Fibroblast of skin of left quadriceps (primary cell): Measurements from ENCODE around the gene CNTN5.
A peak's percentile ranks its signal among the peaks of the same experiment; 100 is the strongest.

Experiments used
- DNase-seq, 2 experiments: peaks; one replicate each; pipeline ENCODE4 v3.0.0-alpha.2; 2013; ENCODE audit warnings: low read depth in 2 of 2

CNTN5 gene

DNA sequence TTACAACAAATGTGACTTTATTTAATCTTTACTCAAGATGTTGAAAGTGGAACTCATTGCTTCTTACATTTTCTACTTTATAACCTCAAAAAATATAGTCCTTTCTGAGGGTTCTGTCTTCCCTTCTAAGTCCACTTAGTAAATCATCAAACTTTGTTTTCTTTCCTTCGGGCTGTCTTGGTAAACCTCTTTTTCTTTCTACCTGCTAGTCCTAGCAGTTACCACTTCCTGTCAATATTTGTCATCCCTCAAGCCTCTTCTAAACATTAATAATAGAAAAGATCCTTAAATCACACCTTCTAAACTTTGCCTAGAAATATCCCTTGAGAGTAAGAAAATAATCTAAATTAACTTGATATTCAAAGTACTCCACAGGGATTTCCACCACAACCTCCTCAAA lies 580.4 kb downstream of the CNTN5 start:
- no peak for DNase-seq

DNA sequence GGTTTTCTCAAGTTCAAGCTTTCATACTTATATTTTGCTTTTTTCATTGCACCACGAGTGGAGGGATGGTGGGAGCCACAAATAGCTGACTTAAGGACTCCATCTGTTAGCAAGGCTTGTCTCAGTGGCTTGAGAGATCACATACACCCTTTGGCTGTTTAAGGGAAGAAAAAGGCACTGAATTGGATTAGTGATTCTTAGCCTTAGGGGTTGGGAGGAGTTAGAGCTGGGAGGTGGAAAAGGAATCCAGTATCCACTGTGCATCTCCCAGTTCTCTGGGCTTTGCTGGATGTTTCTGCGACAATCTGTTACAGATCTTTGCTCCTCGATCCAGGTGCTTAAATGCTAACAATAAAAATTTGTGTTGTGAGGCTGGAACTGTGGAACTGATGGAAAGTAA lies 593.6 kb downstream of the CNTN5 start:
- no peak for DNase-seq

DNA sequence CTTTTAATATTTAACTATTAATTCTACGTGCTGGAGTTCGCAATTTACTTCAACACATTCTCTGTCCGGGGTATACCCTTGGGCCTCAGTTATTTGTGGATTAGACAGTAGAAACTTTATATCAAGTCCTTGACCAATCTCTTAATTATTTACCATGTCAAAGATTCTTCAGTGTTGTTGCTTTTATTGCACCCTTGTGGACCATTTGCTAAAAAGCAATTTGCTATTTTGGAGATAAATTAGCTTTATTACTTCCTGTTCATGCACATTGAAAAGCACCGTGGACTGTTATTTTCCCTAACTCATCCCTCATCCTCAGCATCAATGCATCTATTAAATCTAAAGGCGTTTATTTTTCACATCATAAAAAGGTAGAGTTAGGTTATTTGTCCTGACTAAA lies 609.9 kb downstream of the CNTN5 start:
- DNase-seq = no peak

DNA sequence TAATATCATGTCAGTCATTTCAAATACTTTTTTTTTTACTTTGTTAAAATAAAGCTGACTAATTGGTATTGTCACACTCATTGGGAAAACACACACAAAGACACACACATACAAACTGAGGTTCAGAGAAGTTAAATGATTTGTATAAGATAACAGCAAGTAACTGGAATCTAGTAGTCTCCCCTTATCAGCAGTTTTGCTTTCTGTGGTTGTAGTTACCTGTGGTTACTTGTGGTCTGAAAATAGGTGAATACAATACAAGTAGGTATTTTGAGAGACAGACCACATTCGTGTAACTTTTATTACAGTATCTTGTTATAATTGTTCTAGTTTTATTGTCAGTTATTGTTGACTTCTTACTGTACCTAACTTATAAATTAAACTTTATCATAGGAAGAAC lies 610.9 kb downstream of the CNTN5 start:
- no peak for DNase-seq

DNA sequence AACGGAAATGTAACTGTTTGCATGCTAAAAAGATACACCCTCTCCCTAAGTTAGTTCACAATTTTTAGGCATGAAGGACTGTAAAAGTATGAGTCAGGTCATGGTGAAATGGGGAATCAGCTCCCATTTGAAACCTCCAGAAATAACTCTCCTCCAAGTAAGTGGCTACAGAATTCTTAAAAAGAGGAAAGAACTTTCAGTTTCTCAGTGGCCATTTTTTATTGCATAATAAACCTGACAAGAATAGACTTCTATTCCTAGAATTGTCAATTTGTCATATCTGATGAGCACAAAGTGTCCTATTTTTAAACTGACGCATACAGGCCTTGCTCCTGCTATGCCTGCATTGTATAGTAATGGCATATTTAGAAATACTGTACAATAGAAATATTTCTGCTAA lies 612.2 kb downstream of the CNTN5 start:
- no peak for DNase-seq

DNA sequence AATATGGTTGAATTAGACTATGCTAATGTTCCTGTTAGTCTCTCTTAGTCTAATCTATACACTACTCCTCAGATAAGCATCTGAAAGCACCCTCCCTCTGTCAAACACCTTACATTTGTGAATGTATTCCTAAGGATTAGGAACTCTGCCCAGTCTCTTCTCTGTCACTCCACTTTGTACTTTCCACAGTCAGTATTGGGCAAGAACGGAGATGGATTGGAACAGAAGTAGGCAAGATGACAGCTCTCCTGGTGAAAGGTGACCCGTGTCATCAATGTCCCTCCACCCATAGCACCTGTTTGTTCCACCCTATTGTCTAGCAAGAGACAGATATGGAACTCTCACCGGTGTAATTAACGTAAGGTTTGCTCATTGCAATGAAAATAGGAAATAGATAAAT lies 613.8 kb downstream of the CNTN5 start:
- DNase-seq = no peak

DNA sequence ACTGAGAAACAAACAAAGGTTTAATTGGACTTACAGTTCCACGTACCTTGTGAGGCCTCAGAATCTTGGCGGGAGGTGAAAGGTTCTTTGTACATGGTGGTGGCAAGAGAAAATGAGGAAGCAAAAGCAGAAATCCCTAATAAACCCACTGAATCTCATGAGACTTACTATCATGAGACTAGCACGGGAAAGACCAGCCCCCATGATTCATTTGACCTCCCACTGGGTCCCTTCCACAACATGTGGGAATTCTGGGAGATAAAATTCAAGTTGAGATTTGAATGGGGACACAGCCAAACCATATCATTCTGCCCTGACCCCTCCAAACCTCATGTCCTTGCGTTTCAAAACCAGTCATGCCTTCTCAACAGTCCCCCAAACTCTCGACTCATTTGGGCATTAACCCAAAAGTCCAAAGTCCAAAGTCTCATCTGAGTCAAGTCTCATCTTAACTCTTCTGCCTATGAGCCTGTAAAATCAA lies 617.4 kb downstream of the CNTN5 start:
- DNase-seq = no peak

DNA sequence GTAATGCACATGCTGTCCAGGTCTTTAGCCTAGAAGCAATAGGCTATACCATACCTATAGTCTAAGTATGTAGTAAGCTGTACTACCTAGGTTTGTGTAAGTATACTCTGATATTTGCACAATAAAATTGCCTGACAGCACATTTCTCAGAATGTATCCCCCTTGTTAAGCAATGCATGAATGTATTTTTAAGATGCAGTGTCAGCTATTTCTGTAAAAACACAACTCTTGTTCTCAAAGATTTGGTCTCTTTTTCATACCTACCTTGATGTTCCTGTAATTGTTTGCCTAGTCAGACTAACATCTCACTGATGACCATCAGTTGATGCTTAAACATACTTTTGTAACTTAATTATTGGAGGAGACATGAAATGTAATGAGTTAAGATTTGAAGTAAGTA lies 619.9 kb downstream of the CNTN5 start:
- no peak for DNase-seq

DNA sequence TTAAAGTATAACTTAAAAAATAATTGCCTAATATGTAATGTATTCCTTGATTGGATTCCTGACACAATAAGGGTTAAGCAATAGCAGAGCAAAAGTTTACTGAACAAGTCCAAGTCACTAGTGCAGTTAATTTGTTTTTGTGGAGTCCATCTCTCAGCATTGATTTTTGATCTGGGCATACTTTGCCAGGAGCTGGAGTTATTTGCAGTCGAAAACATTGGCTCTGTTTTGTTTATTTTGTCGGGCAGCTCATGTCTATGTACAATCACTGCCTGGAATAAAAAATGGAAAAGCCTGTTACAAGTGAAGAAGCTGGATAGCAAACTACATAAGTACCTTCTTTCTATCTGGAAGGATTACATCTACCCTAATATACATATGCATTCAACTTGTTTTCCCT lies 625.2 kb downstream of the CNTN5 start:
- DNase-seq = no peak

DNA sequence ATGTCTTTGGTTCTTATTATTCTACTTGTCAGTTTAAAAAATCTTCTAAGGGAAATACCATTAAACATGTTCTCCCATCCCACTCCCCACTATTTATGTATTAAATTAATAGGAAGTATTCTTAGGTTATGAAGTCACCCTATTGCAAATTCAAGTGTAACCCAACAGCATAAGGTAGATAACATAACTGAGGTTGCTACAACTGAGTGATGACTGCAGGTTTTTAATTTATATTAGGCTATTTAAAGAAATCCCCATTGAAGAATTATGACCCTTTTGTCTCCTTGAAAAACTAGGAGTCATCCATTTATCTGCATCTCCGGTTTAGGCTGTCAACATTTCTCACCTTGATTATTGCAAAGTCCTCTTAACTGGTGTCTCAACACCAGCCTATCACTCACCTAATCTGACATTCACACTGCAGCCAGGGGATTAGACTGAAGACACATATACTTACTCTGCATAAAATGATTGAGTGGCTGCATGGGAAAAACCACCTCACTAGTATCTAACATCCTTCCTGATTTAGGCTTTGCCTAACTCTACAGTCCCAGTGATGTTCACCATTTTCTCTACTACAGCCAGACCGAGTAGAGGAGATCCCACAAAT lies 649.4 kb downstream of the CNTN5 start:
- DNase-seq = no peak

DNA sequence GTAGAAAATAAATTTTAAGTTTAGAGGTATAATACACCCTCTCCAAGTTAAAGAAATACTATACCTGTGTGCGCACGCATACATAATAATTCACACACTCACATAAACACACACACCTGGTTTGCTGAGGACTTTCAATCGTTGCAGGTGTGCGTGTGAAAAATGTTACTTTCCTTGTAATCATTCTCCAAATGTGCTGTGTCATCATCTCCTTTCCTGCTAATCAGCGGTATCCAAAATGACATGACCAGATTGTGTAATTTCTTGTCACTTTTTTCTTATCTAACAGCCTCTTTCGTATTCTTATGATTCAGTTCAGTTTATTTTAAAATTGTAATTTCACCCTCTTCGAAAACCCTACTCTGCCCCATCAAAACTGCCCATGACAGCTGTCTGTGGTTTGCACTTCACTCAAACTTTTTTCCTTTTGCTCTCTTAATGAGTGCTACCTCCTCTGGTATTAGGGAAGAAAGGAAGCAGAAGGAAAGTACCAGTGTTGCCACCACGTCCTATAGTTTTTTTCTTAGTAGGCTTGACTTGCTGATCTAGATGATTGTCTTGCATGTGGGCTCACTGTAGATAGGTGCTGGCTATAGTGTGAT lies 651.2 kb downstream of the CNTN5 start:
- DNase-seq = no peak

DNA sequence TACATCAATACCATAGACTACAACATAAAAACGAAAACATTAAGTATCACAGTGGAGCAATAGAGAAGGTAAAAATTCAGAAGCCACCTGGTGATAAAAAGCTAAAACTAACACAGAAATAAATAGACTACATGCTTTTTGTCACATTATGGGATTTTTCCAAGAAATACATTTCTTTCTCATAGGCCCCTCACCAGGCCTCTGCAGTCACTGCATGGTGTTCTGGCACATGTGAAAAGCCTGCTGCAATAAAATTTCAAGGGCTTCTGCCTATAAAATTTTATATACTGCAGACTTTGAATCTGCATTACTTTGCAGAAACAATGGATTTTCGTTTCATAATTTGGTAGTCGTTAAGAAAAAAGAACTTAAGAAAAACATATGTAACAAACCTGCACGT lies 655.5 kb downstream of the CNTN5 start:
- no peak for DNase-seq

DNA sequence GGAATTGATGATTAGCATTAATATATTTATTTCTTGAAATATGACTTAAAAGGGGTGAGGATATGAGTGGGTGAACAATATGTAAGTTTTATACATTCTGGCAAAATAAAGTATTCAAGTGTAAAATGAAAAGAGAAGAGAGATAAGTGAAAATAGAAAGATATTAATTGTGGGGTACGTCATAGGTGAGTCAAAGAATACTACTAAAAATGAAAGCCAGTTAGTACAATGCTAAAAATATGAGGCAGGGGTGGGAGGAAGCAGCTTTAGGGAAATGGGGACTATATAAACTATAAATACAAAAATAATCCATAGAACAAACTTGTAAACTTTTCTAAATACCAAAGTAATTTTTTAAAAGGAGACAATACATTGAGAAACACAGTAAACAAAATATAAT lies 661.4 kb downstream of the CNTN5 start:
- no peak for DNase-seq

DNA sequence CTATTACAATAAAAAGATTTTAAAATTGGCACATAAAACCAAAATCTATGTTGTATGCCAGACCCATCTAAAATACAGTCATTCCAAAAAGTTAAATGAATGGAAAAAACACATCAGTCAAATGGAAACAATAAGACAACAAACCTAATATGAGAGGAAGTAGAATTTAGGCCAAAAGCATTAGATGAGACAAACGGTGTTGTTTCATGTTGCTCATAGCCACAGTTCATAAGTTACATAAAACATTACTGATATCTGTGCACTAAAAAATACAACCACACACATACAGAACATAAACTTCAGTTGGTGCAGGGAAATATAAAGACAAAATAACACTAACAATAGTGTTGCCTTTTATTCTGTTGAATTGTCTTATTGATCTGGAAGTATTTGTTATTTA lies 661.9 kb downstream of the CNTN5 start:
- DNase-seq = no peak

DNA sequence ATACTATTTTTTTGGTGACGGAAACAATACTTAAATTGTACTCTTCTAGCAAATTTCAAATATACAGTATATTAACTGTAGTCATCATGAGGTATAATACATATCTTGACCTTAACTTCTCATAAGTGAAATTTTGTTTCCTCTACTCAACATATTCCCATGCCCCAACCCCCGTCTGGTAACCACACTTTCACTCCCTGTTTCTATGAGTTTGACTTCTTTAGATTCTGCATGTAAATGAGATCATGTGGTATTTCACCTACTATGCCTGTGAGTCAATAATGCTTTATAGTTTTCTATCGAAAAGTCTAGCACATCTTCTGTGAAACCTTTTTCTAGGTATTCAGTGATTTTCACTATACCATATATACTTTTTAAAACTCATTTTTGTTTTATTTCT lies 663.2 kb downstream of the CNTN5 start:
- no peak for DNase-seq

DNA sequence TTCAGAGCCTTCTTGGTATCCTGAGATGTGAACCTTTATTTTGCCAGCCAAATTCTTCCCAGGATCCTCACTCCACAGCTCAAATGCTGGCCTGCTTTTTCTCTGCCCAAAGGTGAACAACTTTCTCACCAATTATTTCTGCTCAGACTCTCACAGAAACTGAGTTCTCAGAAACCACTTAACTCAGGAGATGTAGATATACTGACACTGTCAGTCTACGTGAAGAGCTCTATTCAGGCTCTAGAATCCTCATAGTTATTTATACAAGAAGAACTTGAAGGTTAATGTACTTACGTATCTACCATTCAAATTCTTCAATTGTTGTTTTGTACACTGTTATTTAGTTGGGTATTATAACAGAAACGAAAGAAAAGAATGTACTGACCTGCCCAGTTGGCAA lies 666.1 kb downstream of the CNTN5 start:
- no peak for DNase-seq

DNA sequence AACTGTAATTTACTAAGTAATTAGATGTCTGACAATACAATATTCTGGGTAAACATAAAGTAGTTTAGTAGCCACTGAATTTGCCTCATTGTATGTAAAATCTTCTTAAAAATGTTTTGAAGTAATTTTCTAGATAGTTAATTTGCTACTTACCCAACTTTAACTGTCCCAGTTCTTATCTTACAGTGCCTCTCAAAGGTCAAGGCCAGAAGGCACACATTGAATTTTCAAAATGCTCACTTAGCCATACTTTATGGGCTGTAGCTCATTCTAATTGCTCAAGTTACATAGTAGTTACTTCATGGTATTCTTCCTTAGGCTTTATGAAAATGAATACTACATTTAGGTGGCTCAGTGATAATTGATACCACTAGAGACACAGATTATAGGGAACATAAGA lies 666.6 kb downstream of the CNTN5 start:
- no peak for DNase-seq

DNA sequence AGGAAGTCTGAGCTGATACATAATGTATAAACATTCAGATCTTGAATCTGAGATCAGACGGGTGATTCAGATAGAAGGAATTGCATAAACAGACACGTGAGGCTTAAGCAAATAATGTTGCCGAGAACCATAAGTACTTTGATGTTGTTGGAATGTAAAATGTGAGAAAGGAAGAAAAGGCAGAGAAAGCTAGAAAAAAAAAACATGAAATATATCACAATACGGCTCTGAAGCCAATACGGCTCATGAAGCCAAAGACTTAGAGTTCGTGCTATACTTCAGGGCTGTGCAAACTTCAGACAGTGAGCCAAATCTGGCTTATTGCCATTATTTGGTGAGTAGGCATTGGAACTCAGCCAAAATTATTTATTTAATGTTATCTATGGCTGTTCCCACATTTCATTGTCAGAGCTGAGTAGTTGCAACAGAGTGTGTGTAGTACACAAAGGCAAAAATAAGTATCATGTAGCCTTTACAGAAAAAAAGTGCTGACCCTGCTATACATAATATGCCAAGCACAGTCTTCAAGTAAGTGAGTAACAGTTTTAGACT lies 673.3 kb downstream of the CNTN5 start:
- peak; percentile 16 to 17 for DNase-seq

DNA sequence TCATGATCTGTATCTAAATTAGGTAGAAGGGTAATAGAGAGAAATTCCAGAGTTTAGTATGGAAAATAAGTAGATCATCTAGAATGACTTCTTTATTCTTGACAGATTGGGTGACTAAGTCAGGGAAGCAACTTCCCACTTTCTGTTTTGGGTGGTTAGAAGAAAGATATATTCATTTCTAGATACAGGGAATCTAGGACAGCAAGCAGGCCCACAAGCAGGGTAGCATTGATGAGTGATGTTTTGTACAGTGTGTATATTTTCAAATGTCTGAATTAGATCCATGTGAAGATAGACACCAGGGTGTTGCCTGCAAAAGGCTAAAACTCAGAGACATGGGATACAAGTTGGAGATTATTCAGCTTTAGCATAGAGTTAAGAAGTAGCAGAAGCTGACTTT lies 674.4 kb downstream of the CNTN5 start:
- DNase-seq = no peak

DNA sequence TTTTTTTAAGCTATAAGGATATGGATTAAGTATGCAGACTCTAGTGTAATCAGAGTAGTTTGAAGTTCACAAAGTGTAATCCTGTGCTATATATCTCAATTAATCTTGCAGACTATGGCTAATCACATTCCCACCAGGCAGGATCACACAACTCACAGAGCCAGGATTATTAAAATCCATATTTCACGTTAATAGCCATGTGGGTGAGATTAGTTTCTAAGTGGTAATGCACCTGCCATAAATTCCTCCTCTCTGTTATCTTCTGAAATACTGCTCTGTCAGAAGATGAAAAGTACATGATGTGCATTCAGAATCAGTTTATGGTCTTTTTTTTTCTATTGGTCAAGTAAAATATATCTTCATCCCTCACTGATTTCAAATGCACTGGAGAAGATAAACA lies 686.1 kb downstream of the CNTN5 start:
- no peak for DNase-seq

DNA sequence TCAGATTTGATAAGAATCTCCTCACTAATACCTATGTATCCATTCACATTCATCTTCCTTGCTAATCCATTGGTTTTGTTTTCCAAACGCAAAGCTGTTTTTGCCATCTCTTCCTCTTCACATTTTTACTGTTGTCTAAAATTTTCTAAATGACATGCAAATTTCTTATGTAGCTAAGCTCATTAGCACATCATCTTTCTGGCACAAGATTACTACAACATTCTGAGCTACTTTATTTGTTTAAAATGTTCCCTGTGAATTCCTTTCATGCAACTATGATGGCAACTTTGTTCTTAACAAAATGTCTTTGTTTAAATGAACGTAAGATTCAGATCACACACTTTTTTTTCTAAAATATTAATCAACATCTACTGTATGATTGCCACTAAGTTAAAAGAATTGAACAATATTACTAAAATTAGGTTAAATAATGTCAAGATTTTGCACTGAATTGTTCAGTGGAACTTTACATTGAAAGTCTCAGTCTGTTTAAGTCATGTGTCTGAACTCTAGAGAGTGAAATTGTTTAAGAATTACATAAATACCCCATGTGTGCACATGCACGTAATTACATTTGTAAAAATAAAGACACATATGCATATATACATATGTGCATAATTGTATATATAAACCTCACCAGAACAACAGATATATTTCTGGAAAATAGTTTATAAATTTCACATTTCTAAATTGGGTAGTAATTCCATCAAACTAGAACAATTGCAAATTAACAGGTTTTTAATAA lies 688.4 kb downstream of the CNTN5 start:
- no peak for DNase-seq

DNA sequence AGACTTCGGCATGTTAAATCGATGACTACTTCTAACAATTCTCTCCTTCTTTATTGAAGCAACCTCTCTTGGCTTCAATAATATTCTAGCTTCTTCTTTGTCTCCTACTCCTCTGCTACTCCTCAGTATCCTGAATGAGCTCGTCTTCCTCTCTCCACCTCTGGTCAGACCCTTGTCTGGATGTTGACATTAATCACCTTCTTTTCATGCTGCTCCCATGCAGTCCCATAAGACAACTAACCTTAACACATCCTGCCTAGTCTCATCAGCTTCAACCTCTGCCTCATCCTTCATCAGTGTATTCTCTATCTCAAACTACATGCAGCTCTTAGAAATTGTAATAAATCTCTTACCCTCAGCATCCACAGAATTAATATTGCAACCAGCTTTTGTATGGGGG lies 695.6 kb downstream of the CNTN5 start:
- DNase-seq = no peak

DNA sequence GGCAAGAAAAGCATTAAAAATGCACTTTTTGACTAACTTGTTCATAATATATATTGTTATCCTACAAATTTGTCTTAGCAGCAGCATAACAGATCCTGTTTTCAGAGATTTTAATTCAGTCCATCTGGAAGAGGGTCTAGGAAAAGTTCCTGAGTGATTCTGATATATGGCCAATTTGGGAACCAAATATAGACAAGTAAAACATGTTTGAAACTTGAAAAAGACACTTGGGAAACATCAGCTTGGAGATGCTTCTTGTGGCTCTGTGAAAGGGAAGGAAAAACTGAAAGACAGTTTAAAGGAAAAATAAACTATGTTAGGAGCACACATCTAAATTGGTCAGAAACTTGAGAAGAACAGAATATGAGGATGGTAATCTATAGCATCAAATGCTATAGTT lies 697.5 kb downstream of the CNTN5 start:
- DNase-seq = no peak
